ENCODE data around the gene PHLPP1. TPM values are rescaled to one million over a fixed set of nuclear protein-coding genes. Genes with fewer than 3 reads are reported as not detected.

PHLPP1 gene
- total and polyA plus RNA-seq, 8 donors: 2.9 to 14.7 (median 8.3) TPM

- intact Hi-C loops (cut with DNase I): loop anchor here in 1 of 3 donors (10.0 kb wide), 1 partner anchor 75 kb away; no protein-coding TSS in a partner anchor
These were observed 14.4 kb downstream of the PHLPP1 start for GRCh38 chr18:62729487-62730386.

GRCh38 chr18:62730941-62731340 is 15.6 kb downstream of the PHLPP1 start:
- H3K27me3 ChIP-seq: no peaks in the 10 kb centered on the region
- 84 to 93% methylated on average over 3 of the region's 3 CpGs for WGBS, 2 donors

More at GRCh38 chr18:62729487-62730386, 14.4 kb downstream of the PHLPP1 start:
- ATAC-seq: no peak
- no peak for DNase-seq
- H3K9me3 ChIP-seq: no peaks in the 10 kb centered on the region
- H3K4me3 ChIP-seq: no peak overlapping the region
- H3K27ac ChIP-seq: no peak overlapping the region
- 91% methylated on average over 13 of the region's 13 CpGs for WGBS, 2 donors
- no peak for TF ChIP-seq CTCF (IDR thresholded peaks at IDR 0.05)
- FAIRE-seq: no peak
- H3K27me3 ChIP-seq: no peaks in the 10 kb centered on the region
- no peaks in the 10 kb centered on the region for H3K36me3 ChIP-seq
- no peaks in the 10 kb centered on the region for H3K4me1 ChIP-seq

GRCh38 chr18:62732617-62733016 is 17.3 kb downstream of the PHLPP1 start:
- intact Hi-C loops (cut with DNase I): loop anchor here in 1 of 3 donors (10.0 kb wide), 1 partner anchor 72 kb away; no protein-coding TSS in a partner anchor
- no peak for ATAC-seq

More at GRCh38 chr18:62730941-62731340, 15.6 kb downstream of the PHLPP1 start:
- no peak overlapping the region for H3K27ac ChIP-seq
- no peak for FAIRE-seq
- H3K4me3 ChIP-seq: no peak overlapping the region
- ATAC-seq: no peak
- no peaks in the 10 kb centered on the region for H3K36me3 ChIP-seq
- H3K9me3 ChIP-seq: no peaks in the 10 kb centered on the region
- intact Hi-C loops (cut with DNase I): loop anchor here in 1 of 3 donors (10.0 kb wide), 1 partner anchor 74 kb away; no protein-coding TSS in a partner anchor
- DNase-seq: no peak
- no peaks in the 10 kb centered on the region for H3K4me1 ChIP-seq
- TF ChIP-seq CTCF (IDR thresholded peaks at IDR 0.05): no peak

GRCh38 chr18:62734290-62734689 is 18.9 kb downstream of the PHLPP1 start:
- ATAC-seq: no peak
- intact Hi-C loops (cut with DNase I): loop anchor here in 1 of 3 donors (10.0 kb wide), 1 partner anchor 71 kb away; no protein-coding TSS in a partner anchor
- Histone ChIP-seq H3K4me3 (no peak overlapping the region), H3K9me3 (no peaks in the 10 kb centered on the region), H3K27me3 (no peaks in the 10 kb centered on the region), H3K4me1 (peaks cover 0 to 13% (median 0%) of the 10 kb centered on the region in 3 donors), H3K27ac (no peak overlapping the region), H3K36me3 (no peaks in the 10 kb centered on the region)
- no peak for FAIRE-seq
- 40 to 72% methylated on average over 1 of the region's 1 CpG for whole genome bisulfite sequencing, 2 donors
- TF ChIP-seq CTCF (IDR thresholded peaks at IDR 0.05): no peak
- no peak for DNase-seq

More at GRCh38 chr18:62732617-62733016, 17.3 kb downstream of the PHLPP1 start:
- no peak for TF ChIP-seq CTCF (IDR thresholded peaks at IDR 0.05)
- FAIRE-seq (no peak), DNase-seq (no peak)
- no peaks in the 10 kb centered on the region for H3K36me3 ChIP-seq
- peaks cover 0 to 11% (median 0%) of the 10 kb centered on the region in 3 donors for H3K4me1 ChIP-seq
- H3K4me3 ChIP-seq: no peak overlapping the region
- H3K9me3 ChIP-seq: no peaks in the 10 kb centered on the region
- H3K27me3 ChIP-seq: no peaks in the 10 kb centered on the region
- no peak overlapping the region for H3K27ac ChIP-seq
- 94 to 95% methylated on average over 1 of the region's 1 CpG for WGBS, 2 donors
